ENCODE data around the gene PRKAG2.

Gene PRKAG2

GRCh38 chr7:151762583-151763245, 114.2 kb downstream of the PRKAG2 start:
- Histone ChIP-seq H2AFZ (ENCODE audit: low read depth, low read length, severe bottlenecking) (no peak overlapping the region), H3K9me3 (ENCODE audit: insufficient read depth, low read length) (no peaks in the 10 kb centered on the region)

GRCh38 chr7:151761957-151762356, 115.0 kb downstream of the PRKAG2 start:
- Histone ChIP-seq H2AFZ (ENCODE audit: low read depth, low read length, severe bottlenecking) (no peak overlapping the region), H3K4me2 (ENCODE audit: low read depth, low read length, poor library complexity, severe bottlenecking) (no peak overlapping the region), H3K27me3 (ENCODE audit: low read length) (no peaks in the 10 kb centered on the region), H3K4me3 (ENCODE audit: insufficient read depth, low read length, poor library complexity, severe bottlenecking) (no peak overlapping the region), H3K36me3 (ENCODE audit: low read length) (no peaks in the 10 kb centered on the region), H3F3A (ENCODE audit: insufficient read depth) (no peaks in the 10 kb centered on the region), H3K9me3 (ENCODE audit: insufficient read depth, low read length) (no peaks in the 10 kb centered on the region), H3K79me2 (ENCODE audit: insufficient read depth, low read length) (no peaks in the 10 kb centered on the region), H4K20me1 (ENCODE audit: low read depth, low read length) (no peaks in the 10 kb centered on the region), H3K27ac (ENCODE audit: low read depth, low read length) (no peak overlapping the region), H3K9ac (ENCODE audit: low read length) (no peak overlapping the region), H3K9me2 (replicated peaks; ENCODE audit: insufficient read depth, low read length) (no peaks in the 10 kb centered on the region)
- TF ChIP-seq EZH2phosphoT487 (conservative IDR thresholded peaks at IDR 0.05; ENCODE audit: low read length) (no peak), CTCF (IDR thresholded peaks at IDR 0.05; ENCODE audit: insufficient read depth, low read length, poor library complexity, severe bottlenecking) (no peak)

More at GRCh38 chr7:151762583-151763245, 114.2 kb downstream of the PRKAG2 start:
- Histone ChIP-seq H3K9me2 (replicated peaks; ENCODE audit: insufficient read depth, low read length) (no peaks in the 10 kb centered on the region), H3F3A (ENCODE audit: insufficient read depth) (no peaks in the 10 kb centered on the region), H3K4me3 (ENCODE audit: insufficient read depth, low read length, poor library complexity, severe bottlenecking) (no peak overlapping the region), H3K4me2 (ENCODE audit: low read depth, low read length, poor library complexity, severe bottlenecking) (no peak overlapping the region), H3K36me3 (ENCODE audit: low read length) (no peaks in the 10 kb centered on the region), H3K9ac (ENCODE audit: low read length) (no peak overlapping the region), H3K27ac (ENCODE audit: low read depth, low read length) (no peak overlapping the region), H3K27me3 (ENCODE audit: low read length) (no peaks in the 10 kb centered on the region), H3K79me2 (ENCODE audit: insufficient read depth, low read length) (no peaks in the 10 kb centered on the region), H4K20me1 (ENCODE audit: low read depth, low read length) (no peaks in the 10 kb centered on the region)
- no peak for TF ChIP-seq EZH2phosphoT487 (conservative IDR thresholded peaks at IDR 0.05; ENCODE audit: low read length)
- TF ChIP-seq CTCF (IDR thresholded peaks at IDR 0.05; ENCODE audit: insufficient read depth, low read length, poor library complexity, severe bottlenecking), result no peak

GRCh38 chr7:151761231-151761630, 115.7 kb downstream of the PRKAG2 start:
- Histone ChIP-seq H3K79me2 (ENCODE audit: insufficient read depth, low read length) (no peaks in the 10 kb centered on the region), H3K27me3 (ENCODE audit: low read length) (no peaks in the 10 kb centered on the region), H3K4me2 (ENCODE audit: low read depth, low read length, poor library complexity, severe bottlenecking) (no peak overlapping the region), H3K27ac (ENCODE audit: low read depth, low read length) (no peak overlapping the region), H2AFZ (ENCODE audit: low read depth, low read length, severe bottlenecking) (no peak overlapping the region), H3K9me2 (replicated peaks; ENCODE audit: insufficient read depth, low read length) (no peaks in the 10 kb centered on the region), H3K36me3 (ENCODE audit: low read length) (no peaks in the 10 kb centered on the region), H3F3A (ENCODE audit: insufficient read depth) (no peaks in the 10 kb centered on the region), H3K9me3 (ENCODE audit: insufficient read depth, low read length) (no peaks in the 10 kb centered on the region), H3K4me3 (ENCODE audit: insufficient read depth, low read length, poor library complexity, severe bottlenecking) (no peak overlapping the region), H3K9ac (ENCODE audit: low read length) (no peak overlapping the region), H4K20me1 (ENCODE audit: low read depth, low read length) (no peaks in the 10 kb centered on the region)
- no peak for TF ChIP-seq CTCF (IDR thresholded peaks at IDR 0.05; ENCODE audit: insufficient read depth, low read length, poor library complexity, severe bottlenecking)
- TF ChIP-seq EZH2phosphoT487 (conservative IDR thresholded peaks at IDR 0.05; ENCODE audit: low read length), result no peak
